LNCaP clone FGC (cell line): ENCODE data around the gene CHST15.

Source experiments
- DNase-seq: peaks from one replicate; pipeline ENCODE4 v3.0.0-alpha.2; 2011; ENCODE audit warnings: low read depth
- H3K4me3 ChIP-seq: 2 replicates; pipeline ENCODE4 v1.5.1; 2011; ENCODE audit warnings: mild to moderate bottlenecking, low read depth, low read length, control low read depth
- CTCF ChIP-seq: IDR thresholded peaks from 2 replicates; pipeline ENCODE4 v1.5.1; 2012; ENCODE audit warnings: mild to moderate bottlenecking; ENCODE audit not compliant: control insufficient read depth, insufficient read depth; ENCODE audit errors: extremely low read depth

CHST15 gene

DNA sequence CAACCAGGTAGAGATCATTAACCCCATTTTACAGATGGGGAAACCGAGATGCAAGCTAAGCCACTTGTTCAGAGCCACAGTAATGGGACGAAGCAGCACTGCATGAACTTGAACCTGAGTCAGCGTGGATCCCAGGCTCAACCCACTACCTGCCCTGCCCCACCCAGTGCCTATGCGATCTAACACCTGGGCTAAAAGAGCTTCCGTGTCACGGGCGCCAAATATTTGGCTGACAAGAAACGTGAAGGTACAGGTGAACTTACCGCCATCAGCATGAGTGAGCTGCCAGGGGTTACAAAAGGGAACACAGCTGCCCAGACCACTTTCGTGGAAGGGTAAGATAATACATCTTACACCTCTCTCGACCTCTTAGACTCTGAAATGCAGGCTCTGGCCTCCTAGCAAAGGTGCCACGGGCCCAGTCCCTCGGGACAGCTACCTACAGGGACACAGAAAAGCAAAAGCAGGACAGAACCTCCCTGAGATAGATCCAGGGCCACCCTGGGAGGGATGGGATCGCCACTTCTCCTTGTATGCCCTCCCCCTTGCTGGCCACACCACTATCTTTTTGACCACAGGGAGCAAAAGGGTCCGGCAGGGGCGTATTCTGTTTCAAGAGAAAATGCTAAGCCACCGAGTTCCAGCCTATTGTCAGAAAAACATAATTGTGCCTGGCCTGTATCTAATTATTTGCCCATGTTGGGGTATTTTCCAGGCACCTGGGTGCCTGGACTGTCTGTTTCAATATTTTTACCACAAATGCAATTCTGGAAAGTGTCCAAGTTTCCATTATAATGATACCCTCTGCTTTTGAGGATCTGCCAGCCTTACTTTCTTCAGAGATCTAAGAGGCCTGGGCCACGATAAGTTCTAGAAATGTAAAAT, 6.4 kb downstream of the CHST15 start:
- H3K4me3 ChIP-seq, result no peak overlapping the region
- no peak for DNase-seq
- TF ChIP-seq CTCF, result no peak

DNA sequence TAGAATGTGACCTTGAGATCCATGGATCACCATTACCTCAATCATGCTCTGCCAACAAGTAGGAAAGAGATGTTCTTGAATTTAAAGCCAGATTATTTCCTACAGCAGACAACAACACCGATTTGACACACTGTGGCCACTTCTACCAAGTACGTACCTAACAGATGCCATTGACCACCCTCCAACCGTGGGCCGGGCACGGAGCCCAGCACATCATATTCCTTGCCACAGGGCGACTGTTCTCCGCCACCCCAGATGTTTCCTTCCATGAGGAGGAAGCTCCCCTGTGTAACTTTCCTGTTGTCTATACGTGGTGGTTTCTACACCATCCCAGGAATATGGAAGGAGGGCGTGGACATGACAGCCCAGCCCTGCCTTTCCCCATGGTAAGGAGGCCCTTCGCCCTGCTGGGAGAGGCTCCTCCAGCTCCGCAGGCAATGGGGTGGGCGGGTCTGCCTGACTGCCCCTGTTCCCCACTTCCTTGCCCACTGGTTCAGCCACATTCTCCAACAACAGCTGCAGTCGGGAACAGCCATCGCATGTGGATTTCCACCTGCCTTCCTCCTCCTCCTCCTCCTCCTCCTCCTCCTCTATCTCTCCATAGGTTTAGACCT, 7.2 kb downstream of the CHST15 start:
- H3K4me3 ChIP-seq, result no peak overlapping the region
- DNase-seq, result no peak
- TF ChIP-seq CTCF, result no peak

- TF ChIP-seq CTCF, result no peak
- no peak overlapping the region for H3K4me3 ChIP-seq
- DNase-seq, result no peak
Observed at GRCh38 chr10:124085680-124086079, 7.7 kb downstream of the CHST15 start.

- no peak for TF ChIP-seq CTCF
- no peak overlapping the region for H3K4me3 ChIP-seq
- DNase-seq, result no peak
Observed at GRCh38 chr10:124084708-124085107, 8.7 kb downstream of the CHST15 start.

GRCh38 chr10:124083740-124084397, 9.5 kb downstream of the CHST15 start:
- TF ChIP-seq CTCF, result no peak
- DNase-seq, result no peak
- H3K4me3 ChIP-seq, result no peak overlapping the region

GRCh38 chr10:124083047-124083739, 10.2 kb downstream of the CHST15 start:
- no peak for TF ChIP-seq CTCF
- no peak overlapping the region for H3K4me3 ChIP-seq
- no peak for DNase-seq
